ENCODE results near the gene STAT3. TPM values are rescaled to one million over a fixed set of nuclear protein-coding genes. Genes with fewer than 3 reads are reported as not detected.
A peak's percentile ranks its signal among the peaks of the same experiment; 100 is the strongest.

Gene STAT3
- total and polyA plus RNA-seq, 9 of the 15 experiments (the other 6 are each of a cell fraction or from before 2014, with no cell fraction given) = 90.0 to 179 (median 114) TPM

GRCh38 chr17:42317266-42317845 lies 70.9 kb downstream of the STAT3 start (continued):
- TF ChIP-seq, protein P1, sequence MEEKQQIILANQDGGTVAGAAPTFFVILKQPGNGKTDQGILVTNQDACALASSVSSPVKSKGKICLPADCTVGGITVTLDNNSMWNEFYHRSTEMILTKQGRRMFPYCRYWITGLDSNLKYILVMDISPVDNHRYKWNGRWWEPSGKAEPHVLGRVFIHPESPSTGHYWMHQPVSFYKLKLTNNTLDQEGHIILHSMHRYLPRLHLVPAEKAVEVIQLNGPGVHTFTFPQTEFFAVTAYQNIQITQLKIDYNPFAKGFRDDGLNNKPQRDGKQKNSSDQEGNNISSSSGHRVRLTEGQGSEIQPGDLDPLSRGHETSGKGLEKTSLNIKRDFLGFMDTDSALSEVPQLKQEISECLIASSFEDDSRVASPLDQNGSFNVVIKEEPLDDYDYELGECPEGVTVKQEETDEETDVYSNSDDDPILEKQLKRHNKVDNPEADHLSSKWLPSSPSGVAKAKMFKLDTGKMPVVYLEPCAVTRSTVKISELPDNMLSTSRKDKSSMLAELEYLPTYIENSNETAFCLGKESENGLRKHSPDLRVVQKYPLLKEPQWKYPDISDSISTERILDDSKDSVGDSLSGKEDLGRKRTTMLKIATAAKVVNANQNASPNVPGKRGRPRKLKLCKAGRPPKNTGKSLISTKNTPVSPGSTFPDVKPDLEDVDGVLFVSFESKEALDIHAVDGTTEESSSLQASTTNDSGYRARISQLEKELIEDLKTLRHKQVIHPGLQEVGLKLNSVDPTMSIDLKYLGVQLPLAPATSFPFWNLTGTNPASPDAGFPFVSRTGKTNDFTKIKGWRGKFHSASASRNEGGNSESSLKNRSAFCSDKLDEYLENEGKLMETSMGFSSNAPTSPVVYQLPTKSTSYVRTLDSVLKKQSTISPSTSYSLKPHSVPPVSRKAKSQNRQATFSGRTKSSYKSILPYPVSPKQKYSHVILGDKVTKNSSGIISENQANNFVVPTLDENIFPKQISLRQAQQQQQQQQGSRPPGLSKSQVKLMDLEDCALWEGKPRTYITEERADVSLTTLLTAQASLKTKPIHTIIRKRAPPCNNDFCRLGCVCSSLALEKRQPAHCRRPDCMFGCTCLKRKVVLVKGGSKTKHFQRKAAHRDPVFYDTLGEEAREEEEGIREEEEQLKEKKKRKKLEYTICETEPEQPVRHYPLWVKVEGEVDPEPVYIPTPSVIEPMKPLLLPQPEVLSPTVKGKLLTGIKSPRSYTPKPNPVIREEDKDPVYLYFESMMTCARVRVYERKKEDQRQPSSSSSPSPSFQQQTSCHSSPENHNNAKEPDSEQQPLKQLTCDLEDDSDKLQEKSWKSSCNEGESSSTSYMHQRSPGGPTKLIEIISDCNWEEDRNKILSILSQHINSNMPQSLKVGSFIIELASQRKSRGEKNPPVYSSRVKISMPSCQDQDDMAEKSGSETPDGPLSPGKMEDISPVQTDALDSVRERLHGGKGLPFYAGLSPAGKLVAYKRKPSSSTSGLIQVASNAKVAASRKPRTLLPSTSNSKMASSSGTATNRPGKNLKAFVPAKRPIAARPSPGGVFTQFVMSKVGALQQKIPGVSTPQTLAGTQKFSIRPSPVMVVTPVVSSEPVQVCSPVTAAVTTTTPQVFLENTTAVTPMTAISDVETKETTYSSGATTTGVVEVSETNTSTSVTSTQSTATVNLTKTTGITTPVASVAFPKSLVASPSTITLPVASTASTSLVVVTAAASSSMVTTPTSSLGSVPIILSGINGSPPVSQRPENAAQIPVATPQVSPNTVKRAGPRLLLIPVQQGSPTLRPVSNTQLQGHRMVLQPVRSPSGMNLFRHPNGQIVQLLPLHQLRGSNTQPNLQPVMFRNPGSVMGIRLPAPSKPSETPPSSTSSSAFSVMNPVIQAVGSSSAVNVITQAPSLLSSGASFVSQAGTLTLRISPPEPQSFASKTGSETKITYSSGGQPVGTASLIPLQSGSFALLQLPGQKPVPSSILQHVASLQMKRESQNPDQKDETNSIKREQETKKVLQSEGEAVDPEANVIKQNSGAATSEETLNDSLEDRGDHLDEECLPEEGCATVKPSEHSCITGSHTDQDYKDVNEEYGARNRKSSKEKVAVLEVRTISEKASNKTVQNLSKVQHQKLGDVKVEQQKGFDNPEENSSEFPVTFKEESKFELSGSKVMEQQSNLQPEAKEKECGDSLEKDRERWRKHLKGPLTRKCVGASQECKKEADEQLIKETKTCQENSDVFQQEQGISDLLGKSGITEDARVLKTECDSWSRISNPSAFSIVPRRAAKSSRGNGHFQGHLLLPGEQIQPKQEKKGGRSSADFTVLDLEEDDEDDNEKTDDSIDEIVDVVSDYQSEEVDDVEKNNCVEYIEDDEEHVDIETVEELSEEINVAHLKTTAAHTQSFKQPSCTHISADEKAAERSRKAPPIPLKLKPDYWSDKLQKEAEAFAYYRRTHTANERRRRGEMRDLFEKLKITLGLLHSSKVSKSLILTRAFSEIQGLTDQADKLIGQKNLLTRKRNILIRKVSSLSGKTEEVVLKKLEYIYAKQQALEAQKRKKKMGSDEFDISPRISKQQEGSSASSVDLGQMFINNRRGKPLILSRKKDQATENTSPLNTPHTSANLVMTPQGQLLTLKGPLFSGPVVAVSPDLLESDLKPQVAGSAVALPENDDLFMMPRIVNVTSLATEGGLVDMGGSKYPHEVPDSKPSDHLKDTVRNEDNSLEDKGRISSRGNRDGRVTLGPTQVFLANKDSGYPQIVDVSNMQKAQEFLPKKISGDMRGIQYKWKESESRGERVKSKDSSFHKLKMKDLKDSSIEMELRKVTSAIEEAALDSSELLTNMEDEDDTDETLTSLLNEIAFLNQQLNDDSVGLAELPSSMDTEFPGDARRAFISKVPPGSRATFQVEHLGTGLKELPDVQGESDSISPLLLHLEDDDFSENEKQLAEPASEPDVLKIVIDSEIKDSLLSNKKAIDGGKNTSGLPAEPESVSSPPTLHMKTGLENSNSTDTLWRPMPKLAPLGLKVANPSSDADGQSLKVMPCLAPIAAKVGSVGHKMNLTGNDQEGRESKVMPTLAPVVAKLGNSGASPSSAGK (IDR thresholded peaks at IDR 0.05) = peak; percentile 87
- TF ChIP-seq TFAM (CRISPR knock-in tag; conservative IDR thresholded peaks at IDR 0.05) (no peak), ATF1 (CRISPR knock-in tag; IDR thresholded peaks at IDR 0.05) (no peak), ATF1 (tag; IDR thresholded peaks at IDR 0.05) (no peak), RNF2 (IDR thresholded peaks at IDR 0.05) (peak; percentile 50), ZNF232 (CRISPR knock-in tag; IDR thresholded peaks at IDR 0.05) (no peak), SRSF1 (IDR thresholded peaks at IDR 0.05; ENCODE audit: low read depth, low read length) (no peak), GABPB2 (CRISPR knock-in tag; conservative IDR thresholded peaks at IDR 0.05) (no peak), SRSF3 (IDR thresholded peaks at IDR 0.05; ENCODE audit: insufficient read depth, low read length) (no peak), ZBTB12 (CRISPR knock-in tag; IDR thresholded peaks at IDR 0.05) (no peak), MYC (IDR thresholded peaks at IDR 0.05; ENCODE audit: low read depth, low read length) (peak; percentile 96), MYC (CRISPR knock-in tag; IDR thresholded peaks at IDR 0.05; ENCODE audit: borderline replicate concordance, low read depth) (no peak)
- TF ChIP-seq, protein P2, sequence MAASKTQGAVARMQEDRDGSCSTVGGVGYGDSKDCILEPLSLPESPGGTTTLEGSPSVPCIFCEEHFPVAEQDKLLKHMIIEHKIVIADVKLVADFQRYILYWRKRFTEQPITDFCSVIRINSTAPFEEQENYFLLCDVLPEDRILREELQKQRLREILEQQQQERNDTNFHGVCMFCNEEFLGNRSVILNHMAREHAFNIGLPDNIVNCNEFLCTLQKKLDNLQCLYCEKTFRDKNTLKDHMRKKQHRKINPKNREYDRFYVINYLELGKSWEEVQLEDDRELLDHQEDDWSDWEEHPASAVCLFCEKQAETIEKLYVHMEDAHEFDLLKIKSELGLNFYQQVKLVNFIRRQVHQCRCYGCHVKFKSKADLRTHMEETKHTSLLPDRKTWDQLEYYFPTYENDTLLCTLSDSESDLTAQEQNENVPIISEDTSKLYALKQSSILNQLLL (CRISPR knock-in tag; IDR thresholded peaks at IDR 0.05; ENCODE audit: borderline replicate concordance) = no peak
- TF ChIP-seq, protein P3, sequence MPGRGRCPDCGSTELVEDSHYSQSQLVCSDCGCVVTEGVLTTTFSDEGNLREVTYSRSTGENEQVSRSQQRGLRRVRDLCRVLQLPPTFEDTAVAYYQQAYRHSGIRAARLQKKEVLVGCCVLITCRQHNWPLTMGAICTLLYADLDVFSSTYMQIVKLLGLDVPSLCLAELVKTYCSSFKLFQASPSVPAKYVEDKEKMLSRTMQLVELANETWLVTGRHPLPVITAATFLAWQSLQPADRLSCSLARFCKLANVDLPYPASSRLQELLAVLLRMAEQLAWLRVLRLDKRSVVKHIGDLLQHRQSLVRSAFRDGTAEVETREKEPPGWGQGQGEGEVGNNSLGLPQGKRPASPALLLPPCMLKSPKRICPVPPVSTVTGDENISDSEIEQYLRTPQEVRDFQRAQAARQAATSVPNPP (IDR thresholded peaks at IDR 0.05; ENCODE audit: borderline replicate concordance, insufficient read depth, insufficient read length) = no peak
